OCI-LY1 (cell line): ENCODE measurements around the gene AVPI1.
A peak's percentile ranks its signal among the peaks of the same experiment; 100 is the strongest.

ENCODE experiments used
- H2AFZ ChIP-seq: fragments of 200-600 bp; sonication (generic), shearing (Covaris generic); 2 replicates; pipeline ENCODE4 v1.6.0; 2014; ENCODE audit warnings: antibody characterized with exemption, mild to moderate bottlenecking, low read length
- H3F3A ChIP-seq: fragments of 200-600 bp; sonication (generic), shearing (Covaris generic); 2 replicates; pipeline ENCODE4 v1.6.0; 2014; ENCODE audit warnings: mild to moderate bottlenecking, antibody characterized with exemption, low read length, moderate library complexity; ENCODE audit not compliant: insufficient read depth
- H3K27ac ChIP-seq: fragments of 200-600 bp; sonication (generic); 2 replicates; pipeline ENCODE4 v1.5.1; 2014; ENCODE audit warnings: low read length, mixed run types, mild to moderate bottlenecking, low read depth; ENCODE audit not compliant: poor library complexity, severe bottlenecking
- H3K27me3 ChIP-seq: fragments of 200-600 bp; sonication (generic); 2 replicates; pipeline ENCODE4 v1.6.0; 2014; ENCODE audit warnings: antibody characterized with exemption, mild to moderate bottlenecking, low read length, moderate library complexity; ENCODE audit not compliant: insufficient read depth
- H3K36me3 ChIP-seq: fragments of 200-600 bp; sonication (generic); 2 replicates; pipeline ENCODE4 v1.6.1; 2014; ENCODE audit warnings: mild to moderate bottlenecking, antibody characterized with exemption, low read length, moderate library complexity, mixed read lengths; ENCODE audit not compliant: insufficient read depth
- H3K4me1 ChIP-seq: fragments of 200-600 bp; sonication (generic); 2 replicates; pipeline ENCODE4 v1.5.1; 2014; ENCODE audit warnings: mild to moderate bottlenecking, low read length, moderate library complexity; ENCODE audit not compliant: insufficient read depth, severe bottlenecking
- H3K4me2 ChIP-seq: fragments of 200-600 bp; sonication (generic), shearing (Covaris generic); 2 replicates; pipeline ENCODE4 v1.6.1; 2014; ENCODE audit warnings: low read length
- H3K4me3 ChIP-seq: fragments of 200-600 bp; sonication (generic); 2 replicates; pipeline ENCODE4 v1.5.1; 2014; ENCODE audit warnings: low read length, low read depth, mild to moderate bottlenecking, mixed read lengths; ENCODE audit not compliant: poor library complexity, severe bottlenecking
- H3K79me2 ChIP-seq: fragments of 200-600 bp; shearing (Covaris generic); 2 replicates; pipeline ENCODE4 v1.6.1; 2016; ENCODE audit warnings: mixed run types, low read length, mixed read lengths; ENCODE audit not compliant: insufficient read depth
- H3K9ac ChIP-seq: fragments of 200-600 bp; sonication (generic), shearing (Covaris generic); 2 replicates; pipeline ENCODE4 v1.6.1; 2014; ENCODE audit warnings: mild to moderate bottlenecking, low read length, mixed read lengths
- H3K9me2 ChIP-seq: fragments of 200-600 bp; sonication (generic), shearing (Covaris generic); 2 replicates; pipeline ENCODE4 v1.6.1; 2014; ENCODE audit warnings: low read depth, mild to moderate bottlenecking, low read length, mixed read lengths
- H3K9me3 ChIP-seq: fragments of 200-600 bp; shearing (Covaris generic); 2 replicates; pipeline ENCODE4 v1.6.1; 2014; ENCODE audit warnings: low read length, mixed read lengths
- H4K20me1 ChIP-seq: fragments of 200-600 bp; sonication (generic), shearing (Covaris generic); 2 replicates; pipeline ENCODE4 v1.6.0; 2016; ENCODE audit warnings: mild to moderate bottlenecking, low read length; ENCODE audit not compliant: insufficient read depth
- EZH2 ChIP-seq: fragments of 200-600 bp; sonication (generic), shearing (Covaris generic); IDR thresholded peaks from 2 replicates; pipeline ENCODE4 v1.8.0; 2017; ENCODE audit warnings: borderline replicate concordance, mixed run types, mild to moderate bottlenecking, antibody characterized with exemption, low read length, moderate library complexity, mixed read lengths
- TF ChIP-seq, protein P1 (sequence below): fragments of 200-600 bp; sonication (generic), shearing (Covaris generic); IDR thresholded peaks from 2 replicates; pipeline ENCODE4 v1.5.1; 2017; ENCODE audit warnings: mild to moderate bottlenecking, antibody characterized with exemption, low read length, moderate library complexity, mixed read lengths

The AVPI1 gene

DNA sequence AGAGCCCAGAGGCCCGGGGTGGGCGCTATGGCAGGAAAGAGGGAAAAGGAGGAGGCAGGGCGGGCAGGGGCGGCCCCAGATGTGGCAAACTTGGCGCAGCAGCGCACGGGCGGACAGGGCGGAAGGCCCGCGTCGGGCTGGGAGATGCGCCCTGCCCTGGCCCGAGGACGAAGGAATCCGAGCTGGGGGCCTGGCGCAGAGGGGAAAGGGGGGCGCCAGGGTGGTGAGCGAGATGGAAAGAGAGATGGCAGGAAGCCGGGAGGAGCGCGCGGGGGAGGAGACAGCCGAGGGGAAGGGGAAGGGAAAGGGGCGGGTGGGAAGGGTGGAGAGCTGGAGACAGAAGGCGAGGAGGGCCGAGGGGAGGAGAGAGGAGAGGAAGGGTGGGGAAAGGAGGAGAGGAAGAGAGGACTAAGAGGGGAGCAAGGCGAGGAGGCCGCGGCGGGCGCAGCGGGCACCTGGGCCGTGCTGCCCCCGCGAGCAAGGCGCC, 26.3 kb upstream of the AVPI1 start, which contains the start of gene MARVELD1:
MARVELD1 (plus strand) TSS at position 392 of the 487 bp plus-strand sequence. CDS start 147 bp downstream, outside the sequence.
- TF ChIP-seq EZH2, result no peak
- TF ChIP-seq, protein P1, sequence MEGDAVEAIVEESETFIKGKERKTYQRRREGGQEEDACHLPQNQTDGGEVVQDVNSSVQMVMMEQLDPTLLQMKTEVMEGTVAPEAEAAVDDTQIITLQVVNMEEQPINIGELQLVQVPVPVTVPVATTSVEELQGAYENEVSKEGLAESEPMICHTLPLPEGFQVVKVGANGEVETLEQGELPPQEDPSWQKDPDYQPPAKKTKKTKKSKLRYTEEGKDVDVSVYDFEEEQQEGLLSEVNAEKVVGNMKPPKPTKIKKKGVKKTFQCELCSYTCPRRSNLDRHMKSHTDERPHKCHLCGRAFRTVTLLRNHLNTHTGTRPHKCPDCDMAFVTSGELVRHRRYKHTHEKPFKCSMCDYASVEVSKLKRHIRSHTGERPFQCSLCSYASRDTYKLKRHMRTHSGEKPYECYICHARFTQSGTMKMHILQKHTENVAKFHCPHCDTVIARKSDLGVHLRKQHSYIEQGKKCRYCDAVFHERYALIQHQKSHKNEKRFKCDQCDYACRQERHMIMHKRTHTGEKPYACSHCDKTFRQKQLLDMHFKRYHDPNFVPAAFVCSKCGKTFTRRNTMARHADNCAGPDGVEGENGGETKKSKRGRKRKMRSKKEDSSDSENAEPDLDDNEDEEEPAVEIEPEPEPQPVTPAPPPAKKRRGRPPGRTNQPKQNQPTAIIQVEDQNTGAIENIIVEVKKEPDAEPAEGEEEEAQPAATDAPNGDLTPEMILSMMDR, result no peak
- peak within 1 kb of the TSS; percentile 37 for H3K4me3 ChIP-seq
- no peaks in the 10 kb centered on the region for H3K36me3 ChIP-seq
- H3K27me3 ChIP-seq, result no peaks in the 10 kb centered on the region
- no peaks in the 10 kb centered on the region for H3K79me2 ChIP-seq
- no peaks in the 10 kb centered on the region for H3K4me1 ChIP-seq
- no peak within 1 kb of the TSS for H2AFZ ChIP-seq
- no peak within 1 kb of the TSS for H3K27ac ChIP-seq
- H3K9me3 ChIP-seq, result no peaks in the 10 kb centered on the region
- H3K9me2 ChIP-seq, result no peaks in the 10 kb centered on the region
- peak within 1 kb of the TSS; percentile 29 for H3K4me2 ChIP-seq
- no peak within 1 kb of the TSS for H3K9ac ChIP-seq
- H3F3A ChIP-seq, result no peaks in the 10 kb centered on the region
- H4K20me1 ChIP-seq, result no peaks in the 10 kb centered on the region

DNA sequence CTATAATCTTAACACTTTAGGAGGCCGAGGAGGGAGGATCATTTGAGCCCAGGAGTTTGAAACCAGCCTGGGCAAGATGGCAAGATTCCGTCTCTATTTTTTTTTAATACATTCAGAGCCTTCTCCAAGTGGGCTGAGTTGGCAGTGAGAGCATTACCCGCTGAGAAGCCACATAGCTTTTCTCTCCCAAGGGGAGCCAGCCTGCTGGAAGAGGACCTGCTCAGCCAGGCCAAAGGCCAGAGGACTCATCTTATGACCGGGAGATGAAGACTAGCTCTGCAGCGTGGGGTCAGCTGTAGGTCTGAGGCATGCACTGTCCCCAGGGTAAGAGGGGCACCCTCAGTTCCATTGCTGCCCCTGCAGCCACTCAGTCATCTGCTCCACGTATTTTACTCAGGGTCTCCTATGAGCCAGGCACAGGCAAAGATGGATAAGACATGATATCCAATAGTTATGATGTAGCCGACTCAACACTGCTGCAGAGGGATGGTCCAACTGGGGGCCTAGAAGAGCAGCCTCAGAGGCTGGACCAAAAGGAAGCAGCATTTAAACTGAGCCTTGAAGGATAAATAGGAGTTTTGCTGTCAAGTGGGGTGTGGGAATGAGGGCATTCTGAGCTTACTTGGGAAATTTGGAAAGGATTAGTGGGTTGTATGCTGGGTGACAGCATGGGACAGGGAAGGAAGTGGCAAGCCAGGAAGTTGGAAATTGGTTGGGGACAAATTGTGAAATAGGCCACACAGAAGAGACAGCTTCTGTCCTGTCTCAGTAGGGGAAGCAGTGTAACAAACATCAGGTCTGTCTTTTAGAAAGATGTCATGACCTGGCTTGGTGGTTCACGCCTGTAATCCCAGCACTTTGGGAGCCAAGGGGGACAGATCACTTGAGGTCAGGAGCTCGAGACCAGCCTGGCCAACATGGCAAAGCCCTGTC, 24.9 kb upstream of the AVPI1 start:
- Histone ChIP-seq H3K9me2 (no peaks in the 10 kb centered on the region), H3K4me1 (no peaks in the 10 kb centered on the region), H3K36me3 (no peaks in the 10 kb centered on the region), H4K20me1 (no peaks in the 10 kb centered on the region), H2AFZ (no peak overlapping the region), H3F3A (no peaks in the 10 kb centered on the region), H3K9me3 (no peaks in the 10 kb centered on the region), H3K27me3 (no peaks in the 10 kb centered on the region), H3K9ac (no peak overlapping the region), H3K27ac (no peak overlapping the region), H3K79me2 (no peaks in the 10 kb centered on the region), H3K4me3 (no peak overlapping the region), H3K4me2 (no peak overlapping the region)
- TF ChIP-seq, protein P1, result no peak

DNA sequence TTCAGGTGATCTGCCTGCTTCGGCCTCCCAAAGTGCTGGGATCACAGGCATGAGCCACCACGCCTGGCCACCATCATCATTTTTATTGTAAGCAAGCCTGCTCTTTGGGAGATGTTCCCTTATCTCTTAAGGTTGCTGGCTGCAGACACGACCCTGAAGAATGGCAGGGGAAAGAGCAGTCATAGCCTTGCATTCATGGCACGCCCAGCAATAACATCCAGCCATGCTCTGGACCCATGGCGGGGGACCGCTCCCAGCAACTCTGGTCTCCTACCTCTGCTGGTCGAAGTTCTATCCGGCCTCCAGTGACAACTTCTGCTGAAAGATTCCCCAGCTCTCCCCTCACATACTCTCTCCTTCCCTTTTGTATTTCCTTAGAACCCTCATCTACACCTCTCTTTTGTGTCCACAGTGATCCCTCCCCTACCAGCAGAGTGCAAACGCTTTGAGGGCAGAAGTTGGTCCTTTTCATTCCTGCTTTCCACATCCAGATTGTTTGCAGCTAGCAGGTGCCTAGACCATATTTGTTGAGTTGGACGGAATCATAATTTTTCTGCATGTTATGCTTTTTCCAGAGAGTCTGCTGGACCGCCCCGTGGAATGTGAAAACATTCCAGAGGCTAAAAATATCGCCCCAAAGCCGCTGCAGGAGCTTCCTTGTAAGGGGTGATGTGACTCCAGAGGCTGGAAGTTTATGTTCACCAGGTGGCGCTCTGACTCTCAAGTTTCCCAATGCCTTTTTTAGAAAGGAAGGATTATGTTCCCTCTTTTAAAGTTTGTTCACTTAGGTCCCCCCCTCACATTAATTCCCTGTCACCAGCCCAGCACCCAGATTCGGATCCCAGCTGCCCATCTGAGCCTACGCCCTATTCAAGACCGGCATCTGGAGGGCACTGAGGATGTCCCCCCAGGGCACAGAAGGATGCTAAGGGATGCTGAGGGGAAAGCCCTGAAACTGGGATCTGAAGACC, 22.2 kb upstream of the AVPI1 start:
- Histone ChIP-seq H3K9ac (no peak overlapping the region), H4K20me1 (no peaks in the 10 kb centered on the region), H3K9me3 (no peaks in the 10 kb centered on the region), H3K79me2 (no peaks in the 10 kb centered on the region), H3K4me3 (no peak overlapping the region), H3K36me3 (no peaks in the 10 kb centered on the region), H3K9me2 (no peaks in the 10 kb centered on the region), H3F3A (no peaks in the 10 kb centered on the region), H3K4me2 (no peak overlapping the region), H3K27ac (no peak overlapping the region), H3K27me3 (no peaks in the 10 kb centered on the region), H3K4me1 (no peaks in the 10 kb centered on the region), H2AFZ (no peak overlapping the region)
- TF ChIP-seq EZH2, result no peak
- TF ChIP-seq, protein P1, result peak; percentile 49
